Hepatocyte (in vitro differentiated cells): ENCODE data around the gene TMEM213.

ENCODE experiments used
- CTCF ChIP-seq: fragments of 200-600 bp; sonication (generic); IDR thresholded peaks from 2 replicates; pipeline ENCODE4 v1.5.1; 2016; ENCODE audit warnings: antibody characterized with exemption, mild to moderate bottlenecking; ENCODE audit not compliant: poor library complexity
- EZH2phosphoT487 ChIP-seq: fragments of 200-600 bp; sonication (generic); IDR thresholded peaks from one replicate; pipeline ENCODE4 v1.6.1; 2018; ENCODE audit warnings: antibody characterized with exemption, mild to moderate bottlenecking, low read depth, moderate library complexity; ENCODE audit not compliant: unreplicated experiment, severe bottlenecking

DNA sequence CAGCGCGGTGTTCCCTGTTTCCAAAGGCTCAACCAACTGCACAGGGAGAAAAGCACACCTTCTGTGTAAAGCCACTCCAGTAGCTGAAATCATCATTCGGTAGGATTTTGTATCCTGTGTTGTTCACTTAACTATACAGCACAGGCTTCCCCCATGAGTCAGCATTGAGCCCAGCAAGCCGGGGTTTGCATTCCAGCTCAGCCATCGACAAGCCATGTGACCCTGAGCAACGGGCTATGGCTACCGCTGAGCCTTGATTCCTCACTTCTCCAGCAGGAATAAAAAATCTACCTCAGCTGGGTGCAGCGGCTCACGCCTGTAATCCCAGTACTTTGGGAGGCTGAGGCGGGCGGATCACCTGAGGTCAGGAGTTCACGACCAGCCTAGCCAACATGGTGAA, 44.3 kb downstream of the TMEM213 start:
- no peak for TF ChIP-seq CTCF
- TF ChIP-seq EZH2phosphoT487, result no peak
